Measurements from ENCODE around the gene DCXR. TPM values are rescaled to one million over a fixed set of nuclear protein-coding genes. Genes with fewer than 3 reads are reported as not detected.

The DCXR gene
- total and polyA plus RNA-seq, 2 of the 13 experiments (the other 11 are each of a cell fraction or from before 2014, with no cell fraction given): 287 to 311 TPM

DNA sequence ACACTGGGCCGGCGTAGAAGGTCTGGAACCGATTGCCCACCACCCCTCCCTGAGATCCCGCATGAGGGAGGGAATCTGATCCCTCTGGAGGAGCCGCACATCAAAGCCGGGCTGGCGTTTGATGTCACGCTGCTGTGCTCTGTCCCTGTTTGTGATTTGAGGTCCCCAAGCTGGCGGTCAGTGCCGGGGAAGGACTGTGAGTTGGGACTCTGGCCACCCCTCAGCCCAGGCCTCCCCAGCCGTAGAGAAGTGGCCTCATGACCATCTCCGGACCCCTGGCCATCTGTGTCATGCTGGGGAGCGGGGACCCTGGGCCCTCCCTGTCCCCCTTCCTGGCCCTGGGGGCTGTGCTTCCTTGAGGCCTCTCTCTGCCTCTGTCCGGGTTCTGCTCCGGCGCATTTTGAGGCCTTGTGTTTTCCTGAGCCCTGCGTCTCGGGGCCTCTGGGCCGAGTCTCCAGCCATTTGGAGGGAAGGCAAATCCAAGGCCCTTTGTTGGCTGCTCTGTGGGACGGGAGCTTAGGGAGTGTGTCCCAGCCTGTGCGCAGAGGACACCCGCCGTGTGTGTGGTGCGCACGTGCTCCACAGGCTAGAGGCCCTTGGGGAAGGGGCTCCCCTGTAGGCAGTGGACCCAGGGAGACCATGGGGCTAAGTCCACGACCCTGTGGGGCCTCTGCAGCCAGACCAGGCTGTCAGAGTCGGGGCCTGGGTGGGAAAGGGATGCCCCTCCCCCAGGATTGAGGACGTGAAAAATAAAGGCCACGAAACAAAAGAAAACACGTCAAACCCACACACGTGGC is 45.0 kb downstream of the DCXR start (continued):
- TF ChIP-seq, protein P1, sequence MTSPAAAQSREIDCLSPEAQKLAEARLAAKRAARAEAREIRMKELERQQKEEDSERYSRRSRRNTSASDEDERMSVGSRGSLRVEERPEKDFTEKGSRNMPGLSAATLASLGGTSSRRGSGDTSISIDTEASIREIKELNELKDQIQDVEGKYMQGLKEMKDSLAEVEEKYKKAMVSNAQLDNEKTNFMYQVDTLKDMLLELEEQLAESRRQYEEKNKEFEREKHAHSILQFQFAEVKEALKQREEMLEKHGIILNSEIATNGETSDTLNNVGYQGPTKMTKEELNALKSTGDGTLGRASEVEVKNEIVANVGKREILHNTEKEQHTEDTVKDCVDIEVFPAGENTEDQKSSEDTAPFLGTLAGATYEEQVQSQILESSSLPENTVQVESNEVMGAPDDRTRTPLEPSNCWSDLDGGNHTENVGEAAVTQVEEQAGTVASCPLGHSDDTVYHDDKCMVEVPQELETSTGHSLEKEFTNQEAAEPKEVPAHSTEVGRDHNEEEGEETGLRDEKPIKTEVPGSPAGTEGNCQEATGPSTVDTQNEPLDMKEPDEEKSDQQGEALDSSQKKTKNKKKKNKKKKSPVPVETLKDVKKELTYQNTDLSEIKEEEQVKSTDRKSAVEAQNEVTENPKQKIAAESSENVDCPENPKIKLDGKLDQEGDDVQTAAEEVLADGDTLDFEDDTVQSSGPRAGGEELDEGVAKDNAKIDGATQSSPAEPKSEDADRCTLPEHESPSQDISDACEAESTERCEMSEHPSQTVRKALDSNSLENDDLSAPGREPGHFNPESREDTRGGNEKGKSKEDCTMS (CRISPR knock-in tag; conservative IDR thresholded peaks at IDR 0.05): no peak; the same call in 1 of the 2 replicates
- TF ChIP-seq ZNF382 (CRISPR knock-in tag; IDR thresholded peaks at IDR 0.05; ENCODE audit: borderline replicate concordance) (no peak), HNRNPLL (IDR thresholded peaks at IDR 0.05; ENCODE audit: low read depth, low read length, poor library complexity, severe bottlenecking) (no peak), SUZ12 (IDR thresholded peaks at IDR 0.05; ENCODE audit: low read depth, low read length) (no peak), ZNF629 (CRISPR knock-in tag; conservative IDR thresholded peaks at IDR 0.05) (peak; percentile 61), DNMT1 (CRISPR knock-in tag; IDR thresholded peaks at IDR 0.05) (peak; percentile 96), FOXK1 (CRISPR knock-in tag; IDR thresholded peaks at IDR 0.05; ENCODE audit: borderline replicate concordance, low read depth) (peak; percentile 84), ATM (IDR thresholded peaks at IDR 0.05; ENCODE audit: borderline replicate concordance) (no peak), NFATC3 (CRISPR knock-in tag; IDR thresholded peaks at IDR 0.05) (peak; percentile 98), HIVEP1 (CRISPR knock-in tag; IDR thresholded peaks at IDR 0.05) (peak; percentile 99), CEBPG (CRISPR knock-in tag; IDR thresholded peaks at IDR 0.05) (peak; percentile 39; the same call in 1 of the 2 replicates), FOXA1 (IDR thresholded peaks at IDR 0.05) (no peak), FOXA1 (CRISPR knock-in tag; IDR thresholded peaks at IDR 0.05) (peak; percentile 62), SOX5 (CRISPR knock-in tag; IDR thresholded peaks at IDR 0.05; ENCODE audit: borderline replicate concordance) (peak; percentile 91), SETDB1 (CRISPR knock-in tag; IDR thresholded peaks at IDR 0.05; ENCODE audit: borderline replicate concordance) (peak; percentile 69; the same call in 1 of the 2 replicates), TGIF2 (CRISPR knock-in tag; IDR thresholded peaks at IDR 0.05) (peak; percentile 78; the same call in 1 of the 2 replicates), PTBP1 (IDR thresholded peaks at IDR 0.05; ENCODE audit: low read depth, low read length, poor library complexity, severe bottlenecking) (peak; percentile 23), ZNF75D (CRISPR knock-in tag; IDR thresholded peaks at IDR 0.05; ENCODE audit: borderline replicate concordance) (peak; percentile 90; the same call in 1 of the 2 replicates), ZNF572 (CRISPR knock-in tag; IDR thresholded peaks at IDR 0.05) (peak; percentile 98), TCF7 (IDR thresholded peaks at IDR 0.05; ENCODE audit: low read depth) (peak; percentile 99), NFIB (CRISPR knock-in tag; IDR thresholded peaks at IDR 0.05; ENCODE audit: borderline replicate concordance) (no peak)
- TF ChIP-seq, protein P2, sequence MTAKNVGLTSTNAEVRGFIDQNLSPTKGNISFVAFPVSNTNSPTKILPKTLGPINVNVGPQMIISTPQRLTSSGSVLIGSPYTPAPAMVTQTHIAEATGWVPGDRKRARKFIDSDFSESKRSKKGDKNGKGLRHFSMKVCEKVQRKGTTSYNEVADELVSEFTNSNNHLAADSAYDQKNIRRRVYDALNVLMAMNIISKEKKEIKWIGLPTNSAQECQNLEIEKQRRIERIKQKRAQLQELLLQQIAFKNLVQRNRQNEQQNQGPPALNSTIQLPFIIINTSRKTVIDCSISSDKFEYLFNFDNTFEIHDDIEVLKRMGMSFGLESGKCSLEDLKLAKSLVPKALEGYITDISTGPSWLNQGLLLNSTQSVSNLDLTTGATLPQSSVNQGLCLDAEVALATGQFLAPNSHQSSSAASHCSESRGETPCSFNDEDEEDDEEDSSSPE (CRISPR knock-in tag; IDR thresholded peaks at IDR 0.05): peak; percentile 93
- TF ChIP-seq, protein P3, sequence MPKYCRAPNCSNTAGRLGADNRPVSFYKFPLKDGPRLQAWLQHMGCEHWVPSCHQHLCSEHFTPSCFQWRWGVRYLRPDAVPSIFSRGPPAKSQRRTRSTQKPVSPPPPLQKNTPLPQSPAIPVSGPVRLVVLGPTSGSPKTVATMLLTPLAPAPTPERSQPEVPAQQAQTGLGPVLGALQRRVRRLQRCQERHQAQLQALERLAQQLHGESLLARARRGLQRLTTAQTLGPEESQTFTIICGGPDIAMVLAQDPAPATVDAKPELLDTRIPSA (CRISPR knock-in tag; IDR thresholded peaks at IDR 0.05; ENCODE audit: borderline replicate concordance): 0 out of 2 replicates have a peak, but pooled peaks have one; percentile 71
- TF ChIP-seq, protein P4, sequence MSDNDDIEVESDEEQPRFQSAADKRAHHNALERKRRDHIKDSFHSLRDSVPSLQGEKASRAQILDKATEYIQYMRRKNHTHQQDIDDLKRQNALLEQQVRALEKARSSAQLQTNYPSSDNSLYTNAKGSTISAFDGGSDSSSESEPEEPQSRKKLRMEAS (IDR thresholded peaks at IDR 0.05): no peak
- TF ChIP-seq, protein P5, sequence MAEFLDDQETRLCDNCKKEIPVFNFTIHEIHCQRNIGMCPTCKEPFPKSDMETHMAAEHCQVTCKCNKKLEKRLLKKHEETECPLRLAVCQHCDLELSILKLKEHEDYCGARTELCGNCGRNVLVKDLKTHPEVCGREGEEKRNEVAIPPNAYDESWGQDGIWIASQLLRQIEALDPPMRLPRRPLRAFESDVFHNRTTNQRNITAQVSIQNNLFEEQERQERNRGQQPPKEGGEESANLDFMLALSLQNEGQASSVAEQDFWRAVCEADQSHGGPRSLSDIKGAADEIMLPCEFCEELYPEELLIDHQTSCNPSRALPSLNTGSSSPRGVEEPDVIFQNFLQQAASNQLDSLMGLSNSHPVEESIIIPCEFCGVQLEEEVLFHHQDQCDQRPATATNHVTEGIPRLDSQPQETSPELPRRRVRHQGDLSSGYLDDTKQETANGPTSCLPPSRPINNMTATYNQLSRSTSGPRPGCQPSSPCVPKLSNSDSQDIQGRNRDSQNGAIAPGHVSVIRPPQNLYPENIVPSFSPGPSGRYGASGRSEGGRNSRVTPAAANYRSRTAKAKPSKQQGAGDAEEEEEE (CRISPR knock-in tag; IDR thresholded peaks at IDR 0.05; ENCODE audit: borderline replicate concordance): peak; percentile 99; the same call in 1 of the 2 replicates
